Trophoblast cell (in vitro differentiated cells and primary cell): ENCODE measurements around the gene FTL.

Experiments used
- DNase-seq, 2 donors: peaks; one replicate each; pipeline ENCODE4 v3.0.0-alpha.2; 2016
- H2AFZ ChIP-seq: 2 replicates; pipeline ENCODE4 v1.6.1; 2013; ENCODE audit warnings: low read length, moderate library complexity, mild to moderate bottlenecking; ENCODE audit not compliant: insufficient read depth, poor library complexity
- H2AK5ac ChIP-seq: 2 replicates; pipeline ENCODE4 v1.6.1; 2013; ENCODE audit warnings: mild to moderate bottlenecking, low read length
- H2BK120ac ChIP-seq: 2 replicates; pipeline ENCODE4 v1.6.1; 2013; ENCODE audit warnings: low read length, mild to moderate bottlenecking, moderate library complexity; ENCODE audit not compliant: insufficient read depth, poor library complexity
- H2BK12ac ChIP-seq: 2 replicates; pipeline ENCODE4 v1.6.1; 2013; ENCODE audit warnings: mild to moderate bottlenecking, low read length, moderate library complexity
- H2BK5ac ChIP-seq: 2 replicates; pipeline ENCODE4 v1.6.1; 2013; ENCODE audit warnings: low read length, low read depth, moderate library complexity, mild to moderate bottlenecking; ENCODE audit not compliant: poor library complexity
- H3K14ac ChIP-seq: 2 replicates; pipeline ENCODE4 v1.6.1; 2013; ENCODE audit warnings: mild to moderate bottlenecking, low read length
- H3K18ac ChIP-seq: 2 replicates; pipeline ENCODE4 v1.6.1; 2013; ENCODE audit warnings: mild to moderate bottlenecking, low read length
- H3K23ac ChIP-seq: 2 replicates; pipeline ENCODE4 v1.6.1; 2013; ENCODE audit warnings: low read length
- H3K27ac ChIP-seq: 2 replicates; pipeline ENCODE4 v1.5.1; 2013; ENCODE audit warnings: low read depth, mild to moderate bottlenecking, inconsistent platforms, low read length, moderate library complexity
- H3K27me3 ChIP-seq: 2 replicates; pipeline ENCODE4 v1.6.1; 2013; ENCODE audit warnings: inconsistent platforms, mild to moderate bottlenecking, low read length, moderate library complexity; ENCODE audit not compliant: insufficient read depth
- H3K36me3 ChIP-seq, 2 experiments: 1 replicate in 1 of 2; 2 replicates in 1 of 2; pipeline ENCODE4 v1.6.1; 2013; ENCODE audit warnings: low read length in 2 of 2, mild to moderate bottlenecking in 2 of 2, moderate library complexity in 1 of 2; ENCODE audit not compliant: insufficient read depth in 2 of 2, control insufficient read depth in 1 of 2
- H3K4ac ChIP-seq: 2 replicates; pipeline ENCODE4 v1.6.1; 2013; ENCODE audit warnings: low read depth, mild to moderate bottlenecking, low read length, moderate library complexity
- H3K4me1 ChIP-seq, 2 experiments: 1 replicate in 1 of 2; 2 replicates in 1 of 2; pipeline ENCODE4 v1.6.1; 2013; ENCODE audit warnings: low read length in 2 of 2, mild to moderate bottlenecking in 2 of 2, moderate library complexity in 1 of 2; ENCODE audit not compliant: insufficient read depth in 2 of 2, control insufficient read depth in 1 of 2
- H3K4me2 ChIP-seq: 2 replicates; pipeline ENCODE4 v1.6.1; 2013; ENCODE audit warnings: inconsistent platforms, mild to moderate bottlenecking, low read length, moderate library complexity
- H3K4me3 ChIP-seq: 2 replicates; pipeline ENCODE4 v1.5.1; 2013; ENCODE audit warnings: mild to moderate bottlenecking, low read depth, low read length, inconsistent platforms
- H3K79me1 ChIP-seq: one replicate; pipeline ENCODE4 v1.6.1; 2013; ENCODE audit warnings: low read length
- H3K79me2 ChIP-seq: 2 replicates; pipeline ENCODE4 v1.6.1; 2013; ENCODE audit warnings: low read length, mild to moderate bottlenecking; ENCODE audit not compliant: control insufficient read depth, insufficient read depth, poor library complexity
- H3K9ac ChIP-seq: 2 replicates; pipeline ENCODE4 v1.6.1; 2013; ENCODE audit warnings: mild to moderate bottlenecking, low read length
- H3K9me3 ChIP-seq: 2 replicates; pipeline ENCODE4 v1.6.1; 2013; ENCODE audit warnings: low read depth, mild to moderate bottlenecking, control low read depth, inconsistent platforms, low read length; ENCODE audit not compliant: insufficient read depth
- H4K12ac ChIP-seq: 2 replicates; pipeline ENCODE4 v1.6.1; 2013; ENCODE audit warnings: low read depth, mild to moderate bottlenecking, low read length, moderate library complexity
- H4K8ac ChIP-seq: 2 replicates; pipeline ENCODE4 v1.6.1; 2013; ENCODE audit warnings: low read depth, mild to moderate bottlenecking, low read length, moderate library complexity
- H4K91ac ChIP-seq: one replicate; pipeline ENCODE4 v1.6.1; 2013; ENCODE audit warnings: low read depth, mild to moderate bottlenecking, low read length, moderate library complexity
- WGBS: extraction: QIAGEN DNeasy Blood & Tissue Kit; methylation state at CpG from one replicate; pipeline ENCODE4 v1.1.7; 2013; ENCODE audit warnings: missing lambda C conversion rate; ENCODE audit not compliant: insufficient read length, insufficient coverage; ENCODE audit errors: extremely low coverage; 5-methylcytosine and 5-hydroxymethylcytosine counted together

Gene FTL

DNA sequence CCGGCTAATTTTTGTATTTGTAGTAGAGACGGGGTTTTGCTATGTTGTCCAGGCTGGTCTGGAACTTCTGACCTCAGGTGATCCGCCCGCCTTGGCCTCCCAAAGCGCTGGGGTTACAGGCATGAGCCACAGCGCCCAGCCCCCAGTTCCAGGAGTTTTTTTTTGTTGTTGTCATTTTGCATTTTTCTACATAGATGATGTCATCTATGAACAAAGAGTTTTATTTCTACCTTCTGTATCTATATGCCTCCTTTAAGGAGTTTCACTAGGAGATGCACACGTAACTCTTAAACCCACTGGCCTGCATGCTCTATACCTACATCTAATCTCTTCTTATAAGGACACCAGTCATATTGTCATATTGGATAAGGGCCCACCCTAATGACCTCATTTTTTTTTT, 26.9 kb upstream of the FTL start:
- peaks cover 0 to 2% of the 10 kb centered on the region in 2 experiments for H3K4me1 ChIP-seq
- no peak overlapping the region for H3K23ac ChIP-seq
- no peak overlapping the region for H3K4me2 ChIP-seq
- no peak overlapping the region for H3K27ac ChIP-seq
- H2AK5ac ChIP-seq: no peak overlapping the region
- no CpG with 5 or more reads among the region's 7 CpGs for WGBS
- H2BK12ac ChIP-seq: no peak overlapping the region
- H3K79me1 ChIP-seq: no peaks in the 10 kb centered on the region
- no peak overlapping the region for H2BK120ac ChIP-seq
- H3K4me3 ChIP-seq: no peak overlapping the region
- no peaks in the 10 kb centered on the region for H3K27me3 ChIP-seq
- no peaks in the 10 kb centered on the region for H3K79me2 ChIP-seq
- no peak overlapping the region for H3K9ac ChIP-seq
- H2AFZ ChIP-seq: no peak overlapping the region
- H3K9me3 ChIP-seq: peaks cover 3% of the 10 kb centered on the region
- no peak overlapping the region for H3K18ac ChIP-seq
- no peaks in the 10 kb centered on the region for H3K36me3 ChIP-seq
- no peak overlapping the region for H4K91ac ChIP-seq
- no peak overlapping the region for H2BK5ac ChIP-seq
- H3K4ac ChIP-seq: no peak overlapping the region
- H4K12ac ChIP-seq: no peak overlapping the region
- H4K8ac ChIP-seq: no peak overlapping the region
- no peak overlapping the region for H3K14ac ChIP-seq
- no peak for DNase-seq

DNA sequence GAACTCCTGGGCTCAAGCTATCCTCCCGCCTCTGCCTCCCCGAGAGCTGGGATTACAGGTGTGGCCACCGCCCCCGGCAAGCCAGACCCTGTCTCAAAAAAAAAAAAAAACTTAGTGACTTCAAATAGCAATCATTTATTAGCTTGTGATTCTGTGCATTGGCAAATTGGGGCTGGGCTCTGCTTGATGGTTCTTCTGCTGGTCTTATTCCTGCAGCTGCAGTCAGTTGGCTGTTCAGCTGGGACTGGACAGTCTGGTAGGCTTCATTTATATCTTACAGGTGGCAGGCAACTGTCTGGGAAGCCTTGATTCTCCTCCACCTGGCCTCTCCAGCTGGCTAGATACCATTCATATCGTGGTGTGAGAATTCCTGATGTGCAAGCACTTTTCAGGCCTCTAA, 24.2 kb upstream of the FTL start:
- no peak overlapping the region for H2BK12ac ChIP-seq
- H4K8ac ChIP-seq: no peak overlapping the region
- no peak overlapping the region for H2BK120ac ChIP-seq
- H3K4ac ChIP-seq: no peak overlapping the region
- H3K4me1 ChIP-seq: no peaks in the 10 kb centered on the region
- no peak overlapping the region for H3K27ac ChIP-seq
- H3K4me2 ChIP-seq: no peak overlapping the region
- no CpG with 5 or more reads among the region's 5 CpGs for WGBS
- no peak overlapping the region for H3K4me3 ChIP-seq
- no peak overlapping the region for H3K18ac ChIP-seq
- H3K36me3 ChIP-seq: no peaks in the 10 kb centered on the region
- H3K9me3 ChIP-seq: peaks cover 3% of the 10 kb centered on the region
- no peak overlapping the region for H2BK5ac ChIP-seq
- H3K14ac ChIP-seq: no peak overlapping the region
- no peak overlapping the region for H3K9ac ChIP-seq
- H3K23ac ChIP-seq: no peak overlapping the region
- no peaks in the 10 kb centered on the region for H3K27me3 ChIP-seq
- no peak for DNase-seq
- no peaks in the 10 kb centered on the region for H3K79me1 ChIP-seq
- H2AFZ ChIP-seq: no peak overlapping the region
- H4K12ac ChIP-seq: no peak overlapping the region
- H4K91ac ChIP-seq: no peak overlapping the region
- no peaks in the 10 kb centered on the region for H3K79me2 ChIP-seq
- H2AK5ac ChIP-seq: no peak overlapping the region

DNA sequence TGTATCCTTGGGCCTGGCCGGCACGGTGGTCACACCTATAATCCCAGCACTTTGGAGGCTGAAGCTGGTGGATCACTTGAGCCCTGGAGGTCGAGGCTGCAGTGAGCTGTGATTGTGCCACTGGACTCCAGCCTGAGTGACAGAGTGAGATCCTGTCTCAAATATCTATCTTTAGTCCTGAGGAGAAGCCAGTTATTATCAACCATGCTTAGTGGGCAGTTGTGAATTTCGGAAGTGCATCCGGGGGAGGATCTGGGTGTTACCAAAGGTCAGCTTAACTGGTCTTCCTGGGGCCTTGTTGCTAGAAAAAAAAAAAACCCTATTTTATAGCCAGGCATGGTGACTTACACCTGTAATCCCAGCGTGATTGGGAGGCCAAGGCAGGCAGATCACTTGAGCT, 22.0 kb upstream of the FTL start:
- H3K9me3 ChIP-seq: peaks cover 6% of the 10 kb centered on the region

DNA sequence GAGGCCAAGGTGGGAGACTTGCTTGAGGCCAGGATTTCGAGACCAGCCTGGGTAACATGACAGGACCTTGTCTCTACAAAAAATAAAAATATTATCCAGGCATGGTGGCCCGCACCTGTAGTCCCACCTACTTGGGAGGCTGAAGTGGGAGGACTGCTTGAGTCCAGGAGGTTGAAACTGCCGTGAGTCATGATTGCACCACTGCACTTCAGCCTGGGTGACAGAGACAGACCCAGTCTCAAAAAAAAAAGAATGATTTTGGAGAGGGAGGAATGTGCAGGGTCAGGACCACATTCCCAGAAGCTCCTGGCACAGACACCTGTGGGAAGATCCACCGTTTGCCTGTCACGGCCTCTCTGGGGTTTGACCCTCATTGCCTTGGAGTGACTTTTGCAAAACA, 19.7 kb upstream of the FTL start:
- H4K8ac ChIP-seq: no peak overlapping the region
- H3K4me2 ChIP-seq: no peak overlapping the region
- H3K36me3 ChIP-seq: no peaks in the 10 kb centered on the region
- H3K18ac ChIP-seq: no peak overlapping the region
- no peaks in the 10 kb centered on the region for H3K27me3 ChIP-seq
- H3K14ac ChIP-seq: no peak overlapping the region
- no peak overlapping the region for H2BK5ac ChIP-seq
- H3K4me1 ChIP-seq: peaks cover 4% of the 10 kb centered on the region in 2 experiments
- H3K9ac ChIP-seq: no peak overlapping the region
- no peak overlapping the region for H3K27ac ChIP-seq
- WGBS: no CpG with 5 or more reads among the region's 5 CpGs
- no peak overlapping the region for H3K4ac ChIP-seq
- no peak overlapping the region for H4K12ac ChIP-seq
- H2BK12ac ChIP-seq: no peak overlapping the region
- H2AFZ ChIP-seq: no peak overlapping the region
- no peaks in the 10 kb centered on the region for H3K79me2 ChIP-seq
- H2BK120ac ChIP-seq: no peak overlapping the region
- H2AK5ac ChIP-seq: no peak overlapping the region
- DNase-seq: peak; percentile 83 to 88
- no peak overlapping the region for H3K23ac ChIP-seq
- no peak overlapping the region for H4K91ac ChIP-seq
- H3K9me3 ChIP-seq: peaks cover 6% of the 10 kb centered on the region
- no peak overlapping the region for H3K4me3 ChIP-seq
- no peaks in the 10 kb centered on the region for H3K79me1 ChIP-seq

More for the DNA sequence above, 22.0 kb upstream of the FTL start:
- H3K36me3 ChIP-seq: no peaks in the 10 kb centered on the region
- no peak overlapping the region for H2AFZ ChIP-seq
- no peaks in the 10 kb centered on the region for H3K27me3 ChIP-seq
- no peak overlapping the region for H2BK5ac ChIP-seq
- H3K79me1 ChIP-seq: no peaks in the 10 kb centered on the region
- WGBS: no CpG with 5 or more reads among the region's 6 CpGs
- H3K4ac ChIP-seq: no peak overlapping the region
- H4K12ac ChIP-seq: no peak overlapping the region
- DNase-seq: no peak
- H3K4me3 ChIP-seq: no peak overlapping the region
- no peak overlapping the region for H3K27ac ChIP-seq
- H3K9ac ChIP-seq: no peak overlapping the region
- H2BK120ac ChIP-seq: no peak overlapping the region
- no peak overlapping the region for H2AK5ac ChIP-seq
- H4K91ac ChIP-seq: no peak overlapping the region
- no peak overlapping the region for H3K18ac ChIP-seq
- no peak overlapping the region for H3K14ac ChIP-seq
- no peak overlapping the region for H3K4me2 ChIP-seq
- H3K79me2 ChIP-seq: no peaks in the 10 kb centered on the region
- peaks cover 4% of the 10 kb centered on the region in 2 experiments for H3K4me1 ChIP-seq
- H2BK12ac ChIP-seq: no peak overlapping the region
- no peak overlapping the region for H3K23ac ChIP-seq
- H4K8ac ChIP-seq: no peak overlapping the region
